ENCODE data around the gene GFRA1.

Gene GFRA1

DNA sequence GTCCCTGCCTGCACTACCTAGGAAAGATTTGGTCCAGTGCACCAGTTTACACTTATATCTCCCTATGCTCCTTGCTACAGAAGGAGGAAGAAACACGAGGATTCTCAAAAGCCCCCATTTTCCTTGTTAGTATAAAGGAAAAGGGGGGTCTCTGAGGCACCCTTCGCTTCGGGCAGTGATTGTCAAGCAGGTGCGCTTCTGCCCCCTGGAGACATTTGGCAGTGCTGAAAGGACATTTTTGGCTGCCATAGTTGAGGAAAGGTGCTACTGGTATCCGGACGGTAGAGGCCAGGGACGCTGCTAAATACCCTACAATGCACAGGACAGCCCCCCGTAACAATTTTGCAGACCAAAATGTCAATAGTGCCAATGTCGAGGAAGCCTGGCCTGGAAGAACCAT, 193.7 kb downstream of the GFRA1 start:
- Histone ChIP-seq H3K27ac (no peak overlapping the region), H3K9ac (no peak overlapping the region), H2AFZ (ENCODE audit: low read depth) (no peak overlapping the region), H3K27me3 (ENCODE audit: insufficient read depth, low read depth) (no peaks in the 10 kb centered on the region), H4K20me1 (ENCODE audit: insufficient read depth) (no peaks in the 10 kb centered on the region), H3K36me3 (ENCODE audit: insufficient read depth) (no peaks in the 10 kb centered on the region), H3K4me2 (no peak overlapping the region), H3K79me2 (ENCODE audit: insufficient read depth, low read depth) (no peaks in the 10 kb centered on the region), H3K4me3 (IDR thresholded peaks at IDR 0.05; ENCODE audit: insufficient read depth, low read depth, low read length) (no peak overlapping the region), H3K4me1 (ENCODE audit: low read depth, poor library complexity, severe bottlenecking) (no peaks in the 10 kb centered on the region)
- TF ChIP-seq, protein P1, sequence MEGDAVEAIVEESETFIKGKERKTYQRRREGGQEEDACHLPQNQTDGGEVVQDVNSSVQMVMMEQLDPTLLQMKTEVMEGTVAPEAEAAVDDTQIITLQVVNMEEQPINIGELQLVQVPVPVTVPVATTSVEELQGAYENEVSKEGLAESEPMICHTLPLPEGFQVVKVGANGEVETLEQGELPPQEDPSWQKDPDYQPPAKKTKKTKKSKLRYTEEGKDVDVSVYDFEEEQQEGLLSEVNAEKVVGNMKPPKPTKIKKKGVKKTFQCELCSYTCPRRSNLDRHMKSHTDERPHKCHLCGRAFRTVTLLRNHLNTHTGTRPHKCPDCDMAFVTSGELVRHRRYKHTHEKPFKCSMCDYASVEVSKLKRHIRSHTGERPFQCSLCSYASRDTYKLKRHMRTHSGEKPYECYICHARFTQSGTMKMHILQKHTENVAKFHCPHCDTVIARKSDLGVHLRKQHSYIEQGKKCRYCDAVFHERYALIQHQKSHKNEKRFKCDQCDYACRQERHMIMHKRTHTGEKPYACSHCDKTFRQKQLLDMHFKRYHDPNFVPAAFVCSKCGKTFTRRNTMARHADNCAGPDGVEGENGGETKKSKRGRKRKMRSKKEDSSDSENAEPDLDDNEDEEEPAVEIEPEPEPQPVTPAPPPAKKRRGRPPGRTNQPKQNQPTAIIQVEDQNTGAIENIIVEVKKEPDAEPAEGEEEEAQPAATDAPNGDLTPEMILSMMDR (conservative IDR thresholded peaks at IDR 0.05; ENCODE audit: low read depth, low read length) = no peak

- TF ChIP-seq, protein P1 (conservative IDR thresholded peaks at IDR 0.05; ENCODE audit: low read depth, low read length) = no peak
- H3K36me3 ChIP-seq (ENCODE audit: insufficient read depth) = no peaks in the 10 kb centered on the region
Measured at GRCh38 chr10:116076621-116077020, 196.4 kb downstream of the GFRA1 start.

GRCh38 chr10:116073510-116073909, 199.5 kb downstream of the GFRA1 start:
- Histone ChIP-seq H3K79me2 (ENCODE audit: insufficient read depth, low read depth) (no peaks in the 10 kb centered on the region), H3K4me1 (ENCODE audit: low read depth, poor library complexity, severe bottlenecking) (no peaks in the 10 kb centered on the region), H4K20me1 (ENCODE audit: insufficient read depth) (no peaks in the 10 kb centered on the region), H3K4me2 (no peak overlapping the region), H3K36me3 (ENCODE audit: insufficient read depth) (no peaks in the 10 kb centered on the region), H2AFZ (ENCODE audit: low read depth) (no peak overlapping the region), H3K9ac (no peak overlapping the region), H3K27ac (no peak overlapping the region), H3K27me3 (ENCODE audit: insufficient read depth, low read depth) (no peaks in the 10 kb centered on the region), H3K4me3 (IDR thresholded peaks at IDR 0.05; ENCODE audit: insufficient read depth, low read depth, low read length) (no peak overlapping the region)
- TF ChIP-seq, protein P1 (conservative IDR thresholded peaks at IDR 0.05; ENCODE audit: low read depth, low read length) = no peak

More at GRCh38 chr10:116076621-116077020, 196.4 kb downstream of the GFRA1 start:
- H2AFZ ChIP-seq (ENCODE audit: low read depth) = no peak overlapping the region
- no peak overlapping the region for H3K4me2 ChIP-seq
- no peaks in the 10 kb centered on the region for H3K79me2 ChIP-seq (ENCODE audit: insufficient read depth, low read depth)
- H3K4me1 ChIP-seq (ENCODE audit: low read depth, poor library complexity, severe bottlenecking) = no peaks in the 10 kb centered on the region
- H3K9ac ChIP-seq = no peak overlapping the region
- no peaks in the 10 kb centered on the region for H4K20me1 ChIP-seq (ENCODE audit: insufficient read depth)
- H3K4me3 ChIP-seq (IDR thresholded peaks at IDR 0.05; ENCODE audit: insufficient read depth, low read depth, low read length) = no peak overlapping the region
- no peak overlapping the region for H3K27ac ChIP-seq
- no peaks in the 10 kb centered on the region for H3K27me3 ChIP-seq (ENCODE audit: insufficient read depth, low read depth)

DNA sequence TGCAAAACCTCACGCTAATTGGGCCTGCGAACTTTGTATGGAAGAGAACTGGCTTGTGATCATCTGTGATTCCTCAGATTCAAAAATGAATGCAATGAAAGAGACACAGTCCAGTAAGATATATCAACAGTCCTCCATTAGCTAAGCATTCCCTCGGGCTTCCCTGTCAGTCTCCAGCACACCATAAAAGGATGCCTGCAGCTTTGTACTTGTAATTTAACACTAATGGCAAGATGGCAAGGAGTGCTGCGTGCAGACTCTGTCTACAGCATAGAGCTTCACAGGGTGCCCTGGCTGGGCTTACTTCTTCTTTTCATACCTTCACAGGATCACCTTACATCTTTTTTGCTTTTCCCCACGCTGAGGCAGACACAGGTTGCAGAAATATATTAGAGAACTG, 200.0 kb downstream of the GFRA1 start:
- no peak overlapping the region for H3K4me2 ChIP-seq
- no peak overlapping the region for H3K4me3 ChIP-seq (IDR thresholded peaks at IDR 0.05; ENCODE audit: insufficient read depth, low read depth, low read length)
- H3K79me2 ChIP-seq (ENCODE audit: insufficient read depth, low read depth) = no peaks in the 10 kb centered on the region
- no peak overlapping the region for H3K27ac ChIP-seq
- H3K4me1 ChIP-seq (ENCODE audit: low read depth, poor library complexity, severe bottlenecking) = no peaks in the 10 kb centered on the region
- H3K27me3 ChIP-seq (ENCODE audit: insufficient read depth, low read depth) = no peaks in the 10 kb centered on the region
- no peaks in the 10 kb centered on the region for H3K36me3 ChIP-seq (ENCODE audit: insufficient read depth)
- no peaks in the 10 kb centered on the region for H4K20me1 ChIP-seq (ENCODE audit: insufficient read depth)
- no peak overlapping the region for H3K9ac ChIP-seq
- TF ChIP-seq, protein P1 (conservative IDR thresholded peaks at IDR 0.05; ENCODE audit: low read depth, low read length) = no peak
- no peak overlapping the region for H2AFZ ChIP-seq (ENCODE audit: low read depth)

Data from KMS-11 (cell line).